OCI-LY1 (cell line): ENCODE results near the gene AP1B1.

Source experiments
- H2AFZ ChIP-seq: fragments of 200-600 bp; sonication (generic), shearing (Covaris generic); 2 replicates; pipeline ENCODE4 v1.6.0; 2014; ENCODE audit warnings: antibody characterized with exemption, mild to moderate bottlenecking, low read length
- H3F3A ChIP-seq: fragments of 200-600 bp; sonication (generic), shearing (Covaris generic); 2 replicates; pipeline ENCODE4 v1.6.0; 2014; ENCODE audit warnings: mild to moderate bottlenecking, antibody characterized with exemption, low read length, moderate library complexity; ENCODE audit not compliant: insufficient read depth
- H3K27ac ChIP-seq: fragments of 200-600 bp; sonication (generic); 2 replicates; pipeline ENCODE4 v1.5.1; 2014; ENCODE audit warnings: low read length, mixed run types, mild to moderate bottlenecking, low read depth; ENCODE audit not compliant: poor library complexity, severe bottlenecking
- H3K27me3 ChIP-seq: fragments of 200-600 bp; sonication (generic); 2 replicates; pipeline ENCODE4 v1.6.0; 2014; ENCODE audit warnings: antibody characterized with exemption, mild to moderate bottlenecking, low read length, moderate library complexity; ENCODE audit not compliant: insufficient read depth
- H3K36me3 ChIP-seq: fragments of 200-600 bp; sonication (generic); 2 replicates; pipeline ENCODE4 v1.6.1; 2014; ENCODE audit warnings: mild to moderate bottlenecking, antibody characterized with exemption, low read length, moderate library complexity, mixed read lengths; ENCODE audit not compliant: insufficient read depth
- H3K4me1 ChIP-seq: fragments of 200-600 bp; sonication (generic); 2 replicates; pipeline ENCODE4 v1.5.1; 2014; ENCODE audit warnings: mild to moderate bottlenecking, low read length, moderate library complexity; ENCODE audit not compliant: insufficient read depth, severe bottlenecking
- H3K4me2 ChIP-seq: fragments of 200-600 bp; sonication (generic), shearing (Covaris generic); 2 replicates; pipeline ENCODE4 v1.6.1; 2014; ENCODE audit warnings: low read length
- H3K4me3 ChIP-seq: fragments of 200-600 bp; sonication (generic); 2 replicates; pipeline ENCODE4 v1.5.1; 2014; ENCODE audit warnings: low read length, low read depth, mild to moderate bottlenecking, mixed read lengths; ENCODE audit not compliant: poor library complexity, severe bottlenecking
- H3K79me2 ChIP-seq: fragments of 200-600 bp; shearing (Covaris generic); 2 replicates; pipeline ENCODE4 v1.6.1; 2016; ENCODE audit warnings: mixed run types, low read length, mixed read lengths; ENCODE audit not compliant: insufficient read depth
- H3K9ac ChIP-seq: fragments of 200-600 bp; sonication (generic), shearing (Covaris generic); 2 replicates; pipeline ENCODE4 v1.6.1; 2014; ENCODE audit warnings: mild to moderate bottlenecking, low read length, mixed read lengths
- H3K9me2 ChIP-seq: fragments of 200-600 bp; sonication (generic), shearing (Covaris generic); 2 replicates; pipeline ENCODE4 v1.6.1; 2014; ENCODE audit warnings: low read depth, mild to moderate bottlenecking, low read length, mixed read lengths
- H3K9me3 ChIP-seq: fragments of 200-600 bp; shearing (Covaris generic); 2 replicates; pipeline ENCODE4 v1.6.1; 2014; ENCODE audit warnings: low read length, mixed read lengths
- H4K20me1 ChIP-seq: fragments of 200-600 bp; sonication (generic), shearing (Covaris generic); 2 replicates; pipeline ENCODE4 v1.6.0; 2016; ENCODE audit warnings: mild to moderate bottlenecking, low read length; ENCODE audit not compliant: insufficient read depth
- EZH2 ChIP-seq: fragments of 200-600 bp; sonication (generic), shearing (Covaris generic); IDR thresholded peaks from 2 replicates; pipeline ENCODE4 v1.8.0; 2017; ENCODE audit warnings: borderline replicate concordance, mixed run types, mild to moderate bottlenecking, antibody characterized with exemption, low read length, moderate library complexity, mixed read lengths
- TF ChIP-seq, protein P1 (sequence below): fragments of 200-600 bp; sonication (generic), shearing (Covaris generic); IDR thresholded peaks from 2 replicates; pipeline ENCODE4 v1.5.1; 2017; ENCODE audit warnings: mild to moderate bottlenecking, antibody characterized with exemption, low read length, moderate library complexity, mixed read lengths

AP1B1 gene

GRCh38 chr22:29335656-29336055 is 52.7 kb downstream of the AP1B1 start:
- Histone ChIP-seq H3F3A (no peaks in the 10 kb centered on the region), H3K4me1 (no peaks in the 10 kb centered on the region), H3K9me2 (no peaks in the 10 kb centered on the region), H3K4me2 (no peak overlapping the region), H3K9ac (no peak overlapping the region), H3K27ac (no peak overlapping the region), H3K4me3 (no peak overlapping the region), H3K27me3 (no peaks in the 10 kb centered on the region), H3K79me2 (no peaks in the 10 kb centered on the region), H2AFZ (no peak overlapping the region), H3K36me3 (peaks cover 96% of the 10 kb centered on the region), H4K20me1 (no peaks in the 10 kb centered on the region), H3K9me3 (no peaks in the 10 kb centered on the region)
- TF ChIP-seq, protein P1, sequence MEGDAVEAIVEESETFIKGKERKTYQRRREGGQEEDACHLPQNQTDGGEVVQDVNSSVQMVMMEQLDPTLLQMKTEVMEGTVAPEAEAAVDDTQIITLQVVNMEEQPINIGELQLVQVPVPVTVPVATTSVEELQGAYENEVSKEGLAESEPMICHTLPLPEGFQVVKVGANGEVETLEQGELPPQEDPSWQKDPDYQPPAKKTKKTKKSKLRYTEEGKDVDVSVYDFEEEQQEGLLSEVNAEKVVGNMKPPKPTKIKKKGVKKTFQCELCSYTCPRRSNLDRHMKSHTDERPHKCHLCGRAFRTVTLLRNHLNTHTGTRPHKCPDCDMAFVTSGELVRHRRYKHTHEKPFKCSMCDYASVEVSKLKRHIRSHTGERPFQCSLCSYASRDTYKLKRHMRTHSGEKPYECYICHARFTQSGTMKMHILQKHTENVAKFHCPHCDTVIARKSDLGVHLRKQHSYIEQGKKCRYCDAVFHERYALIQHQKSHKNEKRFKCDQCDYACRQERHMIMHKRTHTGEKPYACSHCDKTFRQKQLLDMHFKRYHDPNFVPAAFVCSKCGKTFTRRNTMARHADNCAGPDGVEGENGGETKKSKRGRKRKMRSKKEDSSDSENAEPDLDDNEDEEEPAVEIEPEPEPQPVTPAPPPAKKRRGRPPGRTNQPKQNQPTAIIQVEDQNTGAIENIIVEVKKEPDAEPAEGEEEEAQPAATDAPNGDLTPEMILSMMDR: no peak
- TF ChIP-seq EZH2: no peak

DNA sequence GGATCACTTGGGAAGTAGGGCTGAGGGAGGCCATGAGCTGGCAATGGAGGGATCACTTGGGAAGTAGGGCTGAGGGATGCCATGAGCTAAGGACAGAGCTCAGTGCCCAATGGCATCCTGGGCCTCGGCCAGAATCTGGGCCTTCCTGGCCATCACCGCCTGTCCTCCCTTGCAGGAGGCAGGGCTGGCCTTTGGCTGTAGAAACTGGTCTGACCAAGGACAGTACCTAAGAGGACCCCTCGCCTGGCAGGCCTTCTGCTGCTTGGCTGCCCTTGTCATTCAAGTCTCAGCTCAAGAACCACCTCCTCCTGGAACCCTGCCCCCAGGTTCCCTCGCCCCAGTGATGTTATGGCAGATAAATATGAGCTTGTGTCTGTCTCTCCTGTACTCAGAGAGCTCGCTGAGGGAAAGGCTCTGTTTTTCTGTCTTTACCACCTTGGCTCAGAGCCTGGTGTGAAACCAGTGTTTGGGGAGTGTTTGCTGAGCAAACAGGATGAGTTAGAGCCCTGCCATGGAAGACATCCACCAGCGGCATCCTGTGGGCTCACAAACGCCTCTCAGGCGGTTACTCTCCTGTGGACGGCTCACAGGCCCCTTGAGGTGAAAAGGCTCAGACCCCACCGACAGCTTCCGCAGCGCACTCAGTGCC is 53.5 kb downstream of the AP1B1 start:
- H3K27ac ChIP-seq: no peak overlapping the region
- no peak overlapping the region for H2AFZ ChIP-seq
- no peaks in the 10 kb centered on the region for H3K79me2 ChIP-seq
- H3K9me3 ChIP-seq: no peaks in the 10 kb centered on the region
- no peak overlapping the region for H3K4me2 ChIP-seq
- TF ChIP-seq EZH2: no peak
- TF ChIP-seq, protein P1: no peak
- H3K27me3 ChIP-seq: no peaks in the 10 kb centered on the region
- peaks cover 96% of the 10 kb centered on the region for H3K36me3 ChIP-seq
- no peaks in the 10 kb centered on the region for H4K20me1 ChIP-seq
- no peak overlapping the region for H3K4me3 ChIP-seq
- H3K9me2 ChIP-seq: no peaks in the 10 kb centered on the region
- no peaks in the 10 kb centered on the region for H3K4me1 ChIP-seq
- H3K9ac ChIP-seq: no peak overlapping the region
- H3F3A ChIP-seq: no peaks in the 10 kb centered on the region

DNA sequence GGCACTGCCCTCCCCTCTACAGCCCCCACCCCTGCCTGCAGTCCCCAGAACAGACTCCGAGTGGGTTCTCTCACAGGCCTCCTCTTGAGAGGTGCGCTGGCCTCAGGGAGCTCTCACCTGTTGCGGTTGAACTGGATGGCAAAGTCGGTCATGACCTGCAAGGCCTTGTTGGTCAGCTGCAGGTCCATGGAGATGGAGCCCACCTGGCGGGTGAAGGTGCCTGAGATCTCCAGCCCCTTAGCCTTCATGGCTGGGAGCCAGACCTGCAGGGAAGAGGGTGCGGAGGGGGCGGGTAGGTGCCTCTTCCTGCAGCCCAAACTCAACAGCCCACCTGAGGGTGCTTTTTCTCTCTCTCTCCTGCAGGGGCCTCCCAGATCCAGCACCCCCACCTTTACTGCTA is 54.2 kb downstream of the AP1B1 start:
- Histone ChIP-seq H3K27me3 (no peaks in the 10 kb centered on the region), H3K9me3 (no peaks in the 10 kb centered on the region), H3K79me2 (no peaks in the 10 kb centered on the region), H3K4me3 (no peak overlapping the region), H3K4me1 (no peaks in the 10 kb centered on the region), H3K9me2 (no peaks in the 10 kb centered on the region), H4K20me1 (no peaks in the 10 kb centered on the region), H2AFZ (no peak overlapping the region), H3K36me3 (peaks cover 97% of the 10 kb centered on the region), H3K9ac (no peak overlapping the region), H3K27ac (no peak overlapping the region), H3K4me2 (no peak overlapping the region), H3F3A (no peaks in the 10 kb centered on the region)
- TF ChIP-seq, protein P1: no peak
- TF ChIP-seq EZH2: no peak
